COLO668 (cell line): ENCODE data around the gene PLAAT3.
"Not testable (repeated sequence)": the region's sequence is repeated elsewhere in the genome, so short reads cannot be mapped to it uniquely, and the experiment has no call there.

Experiments
- DNase-seq: peaks from one replicate; lab custom pipeline; 2025; ENCODE audit not compliant: unreplicated experiment; lab: John Stamatoyannopoulos, UW

The PLAAT3 gene

DNA sequence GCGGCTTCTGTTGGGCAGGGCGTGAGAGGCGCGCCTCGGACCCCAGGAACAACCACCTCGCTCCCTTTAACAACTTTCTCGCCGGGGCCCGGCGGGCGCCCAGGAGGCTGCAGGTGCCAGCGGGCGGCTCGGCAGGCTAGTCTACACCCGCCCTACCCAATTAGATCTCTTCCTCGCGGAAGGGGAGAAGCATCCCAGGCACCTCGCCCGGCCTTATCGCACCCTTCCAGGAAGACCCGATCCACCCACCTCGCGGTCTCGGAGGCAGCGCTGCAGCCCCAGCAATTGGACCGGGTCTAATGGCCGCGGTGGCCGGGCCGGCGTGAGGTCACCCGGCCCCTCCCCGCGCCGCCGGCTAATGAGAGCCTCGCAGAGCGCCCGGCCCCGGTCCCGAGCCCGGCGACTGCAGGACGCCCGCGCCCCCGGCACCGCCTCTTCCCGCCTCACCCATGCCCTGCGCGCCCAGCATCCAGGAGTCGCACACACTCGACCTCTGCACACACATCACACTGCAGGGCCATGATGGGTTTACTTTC is at the start of gene PLAAT3:
Gene PLAAT3 (minus strand): TSS at position 298 of the 536 bp plus-strand sequence. CDS start 419 bp downstream, outside the sequence.
- DNase-seq: peak; percentile 65

GRCh38 chr11:63663809-63664208 is 49.6 kb upstream of the PLAAT3 start:
- DNase-seq: no peak

DNA sequence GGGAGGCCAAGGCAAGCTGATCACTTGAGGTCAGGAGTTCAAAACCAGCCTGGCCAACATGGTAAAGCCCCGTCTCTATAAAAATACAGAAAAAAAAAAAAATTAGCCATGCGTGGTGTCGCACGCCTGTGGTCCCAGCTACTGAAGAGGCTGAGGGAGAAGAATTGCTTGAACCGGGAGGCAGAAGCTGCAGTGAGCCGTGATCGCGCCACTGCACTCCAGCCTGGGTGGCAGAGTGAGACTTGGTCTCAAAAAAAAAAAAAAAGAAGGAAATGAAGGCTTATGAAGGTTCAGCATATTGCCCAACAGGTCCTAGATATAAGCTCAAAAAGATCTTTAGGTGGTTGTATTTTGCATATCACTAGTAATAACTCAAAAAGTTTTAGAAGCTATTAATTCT is 46.7 kb upstream of the PLAAT3 start:
- no peak for DNase-seq

GRCh38 chr11:63652671-63653070 is 38.4 kb upstream of the PLAAT3 start:
- no peak for DNase-seq

- no peak for DNase-seq
Measured at GRCh38 chr11:63643205-63643604, 29.0 kb upstream of the PLAAT3 start.

DNA sequence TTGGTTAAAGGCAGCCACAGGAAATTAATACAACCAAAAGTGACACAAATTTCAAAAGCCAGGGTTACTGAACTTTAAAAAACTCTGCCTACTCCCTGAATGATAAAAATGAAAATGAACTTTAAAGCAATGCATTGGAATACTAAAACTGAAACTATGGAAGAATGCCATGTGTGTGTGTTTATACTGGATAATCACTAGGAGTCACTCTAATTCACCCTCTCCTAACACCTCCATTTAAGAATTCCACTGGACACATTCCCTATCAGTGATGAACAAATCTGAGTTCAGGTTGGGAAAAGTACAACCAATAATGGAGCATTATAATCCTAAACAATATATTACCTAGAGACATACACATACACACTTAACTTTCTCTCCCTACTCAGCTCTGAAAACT is 27.5 kb upstream of the PLAAT3 start:
- no peak for DNase-seq

- DNase-seq: no peak
Measured at GRCh38 chr11:63639199-63639832, 25.1 kb upstream of the PLAAT3 start.

- not testable (repeated sequence) for DNase-seq
Measured at GRCh38 chr11:63638436-63638835, 24.2 kb upstream of the PLAAT3 start.

DNA sequence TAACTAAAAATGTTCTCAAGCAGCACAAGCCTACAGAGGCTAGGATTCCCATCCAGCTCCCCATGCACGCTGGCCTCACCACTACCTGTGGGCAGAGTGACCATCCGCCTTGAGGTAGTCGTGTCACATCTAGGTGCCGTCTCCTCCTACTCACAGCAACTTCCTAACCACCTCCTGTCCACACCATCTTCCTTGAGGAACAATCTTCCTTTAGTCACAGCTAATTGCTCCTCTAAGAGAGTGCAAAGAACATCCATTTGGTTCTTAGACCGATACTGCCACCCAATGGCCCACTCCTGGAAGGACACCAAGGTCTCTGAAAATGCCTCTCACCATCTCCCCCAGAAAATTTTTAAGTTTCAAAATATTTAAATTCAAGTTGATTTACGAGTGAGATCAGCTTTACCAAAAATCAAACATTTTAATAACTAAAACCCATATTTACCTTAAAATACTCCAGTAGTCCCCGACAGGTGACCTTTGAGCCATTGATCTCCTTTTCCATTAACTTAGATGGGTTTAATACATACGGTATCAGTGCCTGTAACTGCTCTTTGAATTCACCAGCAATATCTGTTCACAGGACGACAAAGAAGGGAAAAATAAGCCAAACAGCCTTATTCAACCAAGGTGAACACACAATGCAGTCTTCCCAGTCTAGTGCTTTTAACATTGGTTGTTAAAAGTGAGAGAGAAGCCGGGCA is 21.7 kb upstream of the PLAAT3 start:
- peak; percentile 35 for DNase-seq

- no peak for DNase-seq
Measured at GRCh38 chr11:63629426-63629825, 15.2 kb upstream of the PLAAT3 start.

DNA sequence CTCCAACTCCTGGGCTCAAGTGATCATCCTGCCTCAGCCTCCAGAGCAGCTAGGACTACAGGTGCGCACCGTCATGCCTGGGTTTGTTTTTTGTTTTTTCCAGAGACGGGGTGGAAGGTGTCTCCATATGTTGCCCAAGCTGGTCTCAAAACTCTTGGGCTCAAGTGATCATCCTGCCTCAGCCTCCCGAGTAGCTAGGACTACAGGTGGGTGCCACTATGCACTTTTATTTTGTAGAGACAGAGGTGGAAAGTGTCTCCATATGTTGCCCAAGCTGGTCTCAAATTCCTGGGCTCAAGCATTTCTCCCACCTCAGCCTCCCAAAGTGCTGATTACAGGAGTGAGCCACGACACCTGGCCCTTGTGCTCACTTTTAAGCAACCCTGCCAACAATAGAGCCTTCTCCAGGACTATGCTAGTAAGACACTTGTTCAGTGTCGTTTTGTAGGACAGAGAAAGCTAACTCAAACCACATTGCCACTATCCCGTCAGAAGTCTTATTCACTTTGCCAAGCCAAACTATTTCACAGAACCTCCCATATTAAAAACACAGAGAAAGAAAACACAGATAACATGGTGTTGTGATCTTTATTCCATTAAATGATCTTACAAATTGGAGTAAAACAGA is 9.4 kb upstream of the PLAAT3 start:
- DNase-seq: no peak

DNA sequence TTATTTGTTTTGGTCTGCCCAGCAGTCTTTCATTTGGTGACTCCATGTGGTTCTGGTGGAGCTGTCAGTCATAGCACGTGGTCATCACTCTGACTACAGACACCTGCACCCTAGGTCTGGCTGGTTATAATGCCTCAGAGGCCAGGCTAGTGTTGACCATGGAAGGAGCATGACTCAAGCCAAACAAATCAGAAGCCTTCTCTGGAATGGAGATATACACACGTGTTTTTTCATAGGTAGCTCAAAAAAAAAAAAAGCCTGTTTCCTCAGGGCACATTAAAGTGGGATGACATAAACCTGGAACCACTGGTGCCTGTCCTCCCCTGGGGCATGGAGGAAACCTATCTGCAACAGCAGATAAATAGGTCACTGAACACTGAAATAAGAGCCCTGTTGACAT is 8.1 kb upstream of the PLAAT3 start:
- DNase-seq: peak; percentile 66

DNA sequence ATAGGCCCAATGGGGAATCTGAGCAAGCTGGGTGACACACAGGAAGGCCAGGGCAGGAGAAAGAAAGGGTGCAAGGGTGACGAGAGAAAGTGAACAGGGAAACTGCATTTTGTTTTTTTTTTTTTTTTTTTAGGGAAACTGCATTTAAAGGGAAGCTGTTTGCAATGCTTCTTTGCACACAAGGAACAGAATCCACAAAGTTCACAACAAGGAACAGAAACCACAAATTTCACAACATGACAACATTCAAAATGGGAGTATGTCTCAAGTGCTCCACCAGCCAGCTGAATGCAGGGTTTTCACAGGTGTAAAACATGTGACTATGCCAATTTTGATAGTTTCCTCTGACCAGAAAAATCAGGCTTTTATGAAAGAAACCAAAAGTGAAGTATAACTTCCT is 6.8 kb upstream of the PLAAT3 start:
- DNase-seq: no peak

DNA sequence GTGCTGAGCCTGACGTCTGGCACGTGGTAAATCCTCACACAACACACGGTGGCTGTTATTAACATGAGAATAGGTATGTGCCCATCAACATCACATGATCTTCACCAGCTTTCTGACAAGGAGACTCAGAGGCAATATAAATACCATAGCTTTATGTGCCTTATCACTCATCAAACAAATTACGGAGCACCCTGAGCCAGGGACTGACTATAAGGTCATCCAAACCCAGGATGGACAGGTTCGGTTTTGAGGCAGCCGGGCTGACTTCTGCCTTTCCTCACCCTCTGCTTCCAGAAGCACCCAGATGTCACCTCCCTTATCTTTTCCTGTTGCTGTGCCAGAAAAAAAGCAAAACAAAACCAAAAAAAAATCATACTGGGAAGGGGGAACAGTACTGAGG is 5.7 kb upstream of the PLAAT3 start:
- DNase-seq: no peak

GRCh38 chr11:63617686-63618085 is 3.5 kb upstream of the PLAAT3 start:
- not testable (repeated sequence) for DNase-seq

- no peak for DNase-seq
Measured at GRCh38 chr11:63616953-63617352, 2.7 kb upstream of the PLAAT3 start.

- DNase-seq: peak; percentile 17
Measured at GRCh38 chr11:63613517-63614135, 607 bp downstream of the PLAAT3 start.

DNA sequence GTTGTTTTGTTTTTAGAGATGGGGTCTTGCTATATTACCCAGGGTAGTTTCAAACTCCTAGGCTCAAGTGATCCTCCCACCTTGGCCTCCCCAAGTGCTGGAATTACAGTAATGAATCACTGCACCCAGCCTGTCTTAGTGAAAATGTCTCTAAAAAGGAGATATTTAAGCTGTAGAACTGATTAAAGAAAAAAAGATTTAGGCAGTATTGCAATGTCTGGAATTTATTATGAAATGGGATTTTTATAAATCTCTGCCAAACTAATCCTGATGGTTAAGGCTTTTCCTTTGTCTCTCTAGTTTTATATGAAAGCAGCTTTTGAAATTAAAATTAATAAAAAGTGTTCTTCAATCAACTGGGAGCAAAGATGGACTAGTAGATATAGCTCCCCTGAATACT is 2.1 kb downstream of the PLAAT3 start:
- DNase-seq: no peak

- DNase-seq: no peak
Measured at GRCh38 chr11:63611395-63611747, 2.9 kb downstream of the PLAAT3 start.

DNA sequence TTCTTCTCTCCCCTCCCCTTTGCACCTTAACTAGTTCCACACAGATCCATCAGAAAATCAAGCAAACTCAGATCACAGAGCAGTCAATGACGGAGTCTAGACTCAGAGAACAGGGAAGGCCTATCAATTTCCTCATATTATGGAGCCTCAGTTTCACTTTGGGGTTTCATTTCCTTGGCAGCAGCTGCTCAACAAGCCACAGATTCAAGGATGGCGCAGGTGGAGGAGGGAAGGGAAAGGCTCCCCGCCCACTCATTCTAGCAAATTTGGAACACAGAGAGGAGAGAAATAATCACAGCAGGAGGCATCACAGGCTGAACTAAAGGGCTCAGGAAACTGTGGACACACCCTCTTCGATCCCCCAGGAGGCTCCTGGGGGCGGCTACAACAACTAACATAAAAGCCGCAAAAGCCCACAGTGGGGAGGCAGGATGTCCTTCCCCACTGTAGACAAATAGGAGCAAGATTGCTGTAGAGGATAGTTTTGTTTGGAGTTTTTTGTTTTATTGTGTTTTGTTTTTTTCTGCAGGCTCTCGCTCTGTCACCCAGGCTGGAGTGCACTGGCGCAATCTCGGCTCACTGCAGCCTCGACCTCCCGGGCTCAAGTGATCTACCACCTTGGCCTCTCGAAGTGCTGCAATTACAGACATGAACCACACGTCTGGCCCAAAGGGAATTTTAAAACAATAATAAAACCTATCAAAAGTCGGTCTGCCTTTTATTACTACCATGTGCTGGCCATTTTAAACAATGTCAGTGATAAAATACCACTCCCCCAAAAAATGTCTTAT is 3.4 kb downstream of the PLAAT3 start:
- DNase-seq: no peak
